ENCODE measurements around the gene FFAR3.

DNA sequence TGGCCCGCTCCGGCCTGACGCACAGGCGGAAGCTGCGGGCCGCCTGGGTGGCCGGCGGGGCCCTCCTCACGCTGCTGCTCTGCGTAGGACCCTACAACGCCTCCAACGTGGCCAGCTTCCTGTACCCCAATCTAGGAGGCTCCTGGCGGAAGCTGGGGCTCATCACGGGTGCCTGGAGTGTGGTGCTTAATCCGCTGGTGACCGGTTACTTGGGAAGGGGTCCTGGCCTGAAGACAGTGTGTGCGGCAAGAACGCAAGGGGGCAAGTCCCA is 6.1 kb upstream of the FFAR3 start:
- TF ChIP-seq EZH2 (IDR thresholded peaks at IDR 0.05; ENCODE audit: low read length) (no peak), CTCF (optimal IDR thresholded peaks at IDR 0.05 in 1 of 3, IDR thresholded peaks at IDR 0.05 in 1 of 3, conservative IDR thresholded peaks at IDR 0.05 in 1 of 3; ENCODE audit: extremely low read depth in 1 of 3, insufficient read depth in 2 of 3, low read length in 3 of 3) (no peak)
